B cell (primary cell): ENCODE results near the gene HABP2. TPM values are rescaled to one million over a fixed set of nuclear protein-coding genes. Genes with fewer than 3 reads are reported as not detected.

Experiments used
- ATAC-seq: fragments of 200-7000 bp; cut with Tn5 transposase; one replicate; pipeline ENCODE4 v1.10.0; 2021; ENCODE audit warnings: low read depth, mild to moderate bottlenecking, moderate number of reproducible peaks, moderate library complexity
- CTCF ChIA-PET: fragments of 350-600 bp; sonication (Branson Sonifier 250); formaldehyde crosslinking; loops from one replicate; lab custom pipeline; 2021; ENCODE audit warnings: antibody characterized with exemption, inconsistent platforms; lab: Charles Lee
- POLR2A ChIA-PET: fragments of 350-600 bp; sonication (Branson Sonifier 250); formaldehyde crosslinking; loops from one replicate; lab custom pipeline; 2021; ENCODE audit warnings: antibody characterized with exemption; lab: Charles Lee
- DNase-seq: peaks from one replicate; pipeline ENCODE4 v3.0.0; 2013
- H2AFZ ChIP-seq: 2 replicates; pipeline ENCODE4 v1.6.1; 2012; ENCODE audit warnings: mild to moderate bottlenecking, low read depth, low read length; ENCODE audit not compliant: insufficient read depth, poor library complexity, severe bottlenecking
- H3K27ac ChIP-seq, 2 donors: 1 replicate in 1 of 2; 2 replicates in 1 of 2; pipeline ENCODE4 v1.5.1; 2012 to 2013; ENCODE audit warnings: low read length in 2 of 2, mild to moderate bottlenecking in 2 of 2, moderate library complexity in 1 of 2
- H3K27me3 ChIP-seq, 4 experiments: fragments of 200-600 bp in 1 of 4; sonication (generic) in 1 of 4; replicated peaks in 1 of 4; 1 replicate in 2 of 4; 2 replicates in 2 of 4; pipeline versions ENCODE4 v1.6.1 to v1.7.0; 2013 to 2016; ENCODE audit warnings: low read length in 3 of 4, mild to moderate bottlenecking in 2 of 4, mixed read lengths in 1 of 4, moderate library complexity in 1 of 4; ENCODE audit not compliant: insufficient read depth in 4 of 4, control insufficient read depth in 3 of 4; ENCODE audit errors: control extremely low read depth in 1 of 4
- H3K36me3 ChIP-seq, 2 experiments: replicated peaks in 1 of 2; 1 replicate in 1 of 2; 2 replicates in 1 of 2; pipeline versions ENCODE4 v1.6.1 to v1.7.1; 2013; ENCODE audit warnings: low read length in 1 of 2; ENCODE audit not compliant: insufficient read depth in 2 of 2, control insufficient read depth in 1 of 2; ENCODE audit errors: control extremely low read depth in 1 of 2, extremely low read depth in 1 of 2
- H3K4me1 ChIP-seq, 2 donors: fragments of 200-600 bp in 1 of 2; sonication (generic) in 1 of 2; 1 replicate in 1 of 2; 2 replicates in 1 of 2; pipeline versions ENCODE4 v1.5.1 to v1.6.1; 2013 to 2017; ENCODE audit warnings: low read length in 2 of 2; ENCODE audit not compliant: control insufficient read depth in 2 of 2, insufficient read depth in 2 of 2
- H3K4me2 ChIP-seq: replicated peaks from 2 replicates; pipeline ENCODE3; 2012; ENCODE audit warnings: mild to moderate bottlenecking, low read depth, low read length; ENCODE audit not compliant: poor library complexity, severe bottlenecking
- H3K4me3 ChIP-seq, 5 experiments: fragments of 200-600 bp in 1 of 5; sonication (generic) in 1 of 5; 1 replicate in 3 of 5; 2 replicates in 2 of 5; pipeline versions ENCODE4 v1.5.1 to v1.7.0; 2011 to 2016; ENCODE audit warnings: low read length in 4 of 5, mild to moderate bottlenecking in 4 of 5, low read depth in 2 of 5, control low read depth in 1 of 5, moderate library complexity in 1 of 5; ENCODE audit not compliant: insufficient read depth in 1 of 5; ENCODE audit errors: control extremely low read depth in 1 of 5, extremely low read depth in 1 of 5
- H3K79me2 ChIP-seq: fragments of 200-600 bp; sonication (generic); one replicate; pipeline ENCODE4 v1.6.0; 2016; ENCODE audit warnings: low read length; ENCODE audit not compliant: control insufficient read depth, insufficient read depth
- H3K9ac ChIP-seq: fragments of 200-600 bp; sonication (generic); 2 replicates; pipeline ENCODE4 v1.6.1; 2017; ENCODE audit warnings: mild to moderate bottlenecking, low read length, moderate library complexity
- H3K9me3 ChIP-seq, 3 donors: one replicate each; pipeline versions ENCODE4 v1.6.1 to v1.7.1; 2013; ENCODE audit warnings: low read length in 2 of 3; ENCODE audit not compliant: control insufficient read depth in 2 of 3, insufficient read depth in 1 of 3; ENCODE audit errors: control extremely low read depth in 1 of 3
- H4K20me1 ChIP-seq: 2 replicates; pipeline ENCODE4 v1.6.0; 2012; ENCODE audit warnings: mild to moderate bottlenecking, low read length; ENCODE audit not compliant: insufficient read depth, control insufficient read depth, poor library complexity, severe bottlenecking
- H3K27ac Mint-ChIP-seq: one replicate; pipeline ENCODE4 v1.8.0; 2021; ENCODE audit warnings: mixed read lengths
- H3K27me3 Mint-ChIP-seq: one replicate; pipeline ENCODE4 v1.8.0; 2021; ENCODE audit warnings: mixed read lengths
- H3K4me1 Mint-ChIP-seq: one replicate; pipeline ENCODE4 v1.8.0; 2021; ENCODE audit warnings: mixed read lengths
- H3K4me3 Mint-ChIP-seq: one replicate; pipeline ENCODE4 v1.8.0; 2021; ENCODE audit warnings: mixed read lengths
- H3K9me3 Mint-ChIP-seq: one replicate; pipeline ENCODE4 v1.8.0; 2022; ENCODE audit warnings: mixed read lengths; ENCODE audit not compliant: insufficient read depth
- CTCF ChIP-seq: fragments of 200-600 bp; IDR thresholded peaks from one replicate; pipeline ENCODE4 v1.8.0; 2022; ENCODE audit warnings: antibody characterized with exemption, mild to moderate bottlenecking
- EZH2 ChIP-seq: IDR thresholded peaks from 2 replicates; pipeline ENCODE4 v1.6.1; 2012; ENCODE audit warnings: borderline replicate concordance, low read depth, mild to moderate bottlenecking, moderate library complexity, low read length; ENCODE audit not compliant: insufficient read depth, poor library complexity, severe bottlenecking
- WGBS: methylation state at CpG from one replicate; pipeline ENCODE4 v1.1.5; 2013; ENCODE audit warnings: missing lambda C conversion rate; ENCODE audit not compliant: insufficient coverage; 5-methylcytosine and 5-hydroxymethylcytosine counted together
- intact Hi-C: fragments of 100-400 bp; cut with micrococcal nuclease; formaldehyde crosslinking; loops from one replicate; pipeline ENCODE4 v1.10.0; 2022
- polyA plus RNA-seq: library from polyadenylated mRNA; depleted of rRNA; stranded (reverse); fragments of >200 nt; gene quantifications from 2 replicates; pipeline ENCODE4 v1.2.3, GENCODE V29; 2012
- total RNA-seq, 2 donors: library from RNA; stranded (reverse); fragments of 120-200 nt in 1 of 2; gene quantifications; 1 replicate in 1 of 2; 2 replicates in 1 of 2; pipeline versions ENCODE4 v1.2.3 to v1.2.4, GENCODE V29; 2013 to 2022

HABP2 gene
- total and polyA plus RNA-seq, 2 donors (not counting 1 experiment from before 2014, with no cell fraction given), result not detected

GRCh38 chr10:113626809-113627355 lies 74.0 kb downstream of the HABP2 start:
- ChIA-PET POLR2A (no interaction called here), CTCF (no interaction called here)
- no peaks in the 10 kb centered on the region for H3K4me1 Mint-ChIP-seq
- Histone ChIP-seq H3K9ac (no peak overlapping the region), H4K20me1 (no peaks in the 10 kb centered on the region), H3K4me3 (no peak overlapping the region), H3K79me2 (no peaks in the 10 kb centered on the region), H3K4me2 (no peak overlapping the region), H3K4me1 (no peaks in the 10 kb centered on the region), H2AFZ (no peak overlapping the region), H3K27me3 (peaks cover 0 to 3% (median 0%) of the 10 kb centered on the region in 4 experiments), H3K27ac (no peak overlapping the region), H3K9me3 (no peaks in the 10 kb centered on the region), H3K36me3 (no peaks in the 10 kb centered on the region)
- H3K27ac Mint-ChIP-seq, result no peak overlapping the region
- TF ChIP-seq EZH2, result no peak
- no peak for TF ChIP-seq CTCF
- no peak overlapping the region for H3K4me3 Mint-ChIP-seq
- DNase-seq (no peak), ATAC-seq (no peak)
- peaks cover 27% of the 10 kb centered on the region for H3K27me3 Mint-ChIP-seq
- intact Hi-C loops, result no loop called here
- 82% methylated on average over 3 of the region's 5 CpGs for WGBS
- no peaks in the 10 kb centered on the region for H3K9me3 Mint-ChIP-seq

GRCh38 chr10:113627836-113628235 lies 75.0 kb downstream of the HABP2 start:
- Histone ChIP-seq H3K4me3 (no peak overlapping the region), H3K27ac (no peak overlapping the region), H3K4me2 (no peak overlapping the region), H2AFZ (no peak overlapping the region), H3K9ac (no peak overlapping the region), H4K20me1 (no peaks in the 10 kb centered on the region), H3K4me1 (no peaks in the 10 kb centered on the region), H3K36me3 (no peaks in the 10 kb centered on the region), H3K27me3 (peaks cover 0 to 3% (median 0%) of the 10 kb centered on the region in 4 experiments), H3K79me2 (no peaks in the 10 kb centered on the region), H3K9me3 (no peaks in the 10 kb centered on the region)
- ATAC-seq (no peak), DNase-seq (no peak)
- no peak overlapping the region for H3K27ac Mint-ChIP-seq
- H3K9me3 Mint-ChIP-seq, result no peaks in the 10 kb centered on the region
- CTCF ChIA-PET, result no interaction called here
- H3K4me3 Mint-ChIP-seq, result no peak overlapping the region
- 100% methylated on average over 2 of the region's 6 CpGs for WGBS
- no peaks in the 10 kb centered on the region for H3K4me1 Mint-ChIP-seq
- POLR2A ChIA-PET, result no interaction called here
- peaks cover 27% of the 10 kb centered on the region for H3K27me3 Mint-ChIP-seq
- intact Hi-C loops, result no loop called here
- TF ChIP-seq CTCF (no peak), EZH2 (no peak)
